ENCODE data around the gene RASGRF2. TPM values are rescaled to one million over a fixed set of nuclear protein-coding genes. Genes with fewer than 3 reads are reported as not detected.
"Not testable (repeated sequence)": the region's sequence is repeated elsewhere in the genome, so short reads cannot be mapped to it uniquely, and the experiment has no call there.

Gene RASGRF2
- total RNA-seq, 1 donor from 2014 or later, result 0.58 TPM

- ATAC-seq (no peak), DNase-seq (ENCODE audit: low spot score) (no peak)
Observed at GRCh38 chr5:81067406-81067805, 107.2 kb downstream of the RASGRF2 start.

- no peak for ATAC-seq
Observed at GRCh38 chr5:81068063-81068462, 107.9 kb downstream of the RASGRF2 start.

GRCh38 chr5:81068635-81069034 is 108.5 kb downstream of the RASGRF2 start:
- ATAC-seq, result no peak
- DNase-seq (ENCODE audit: low spot score), result no peak

More at GRCh38 chr5:81068063-81068462, 107.9 kb downstream of the RASGRF2 start:
- no peak for DNase-seq (ENCODE audit: low spot score)

GRCh38 chr5:81069990-81070389 is 109.8 kb downstream of the RASGRF2 start:
- DNase-seq (ENCODE audit: low spot score), result no peak
- ATAC-seq, result no peak

GRCh38 chr5:81070571-81071255 is 110.5 kb downstream of the RASGRF2 start:
- DNase-seq (ENCODE audit: low spot score), result no peak
- ATAC-seq, result no peak

- DNase-seq (ENCODE audit: low spot score) (no peak), ATAC-seq (no peak)
Observed at GRCh38 chr5:81075041-81075440, 114.9 kb downstream of the RASGRF2 start.

GRCh38 chr5:81077105-81077504 is 116.9 kb downstream of the RASGRF2 start:
- ATAC-seq, result no peak

GRCh38 chr5:81078930-81079329 is 118.8 kb downstream of the RASGRF2 start:
- ATAC-seq (no peak), DNase-seq (ENCODE audit: low spot score) (no peak)

More at GRCh38 chr5:81077105-81077504, 116.9 kb downstream of the RASGRF2 start:
- DNase-seq (ENCODE audit: low spot score), result no peak

- ATAC-seq, result no peak
- no peak for DNase-seq (ENCODE audit: low spot score)
Observed at GRCh38 chr5:81080809-81081460, 120.8 kb downstream of the RASGRF2 start.

GRCh38 chr5:81081461-81081835 is 121.3 kb downstream of the RASGRF2 start:
- no peak for ATAC-seq

GRCh38 chr5:81086881-81087281 is 126.7 kb downstream of the RASGRF2 start:
- ATAC-seq, result no peak
- DNase-seq (ENCODE audit: low spot score), result no peak

More at GRCh38 chr5:81081461-81081835, 121.3 kb downstream of the RASGRF2 start:
- no peak for DNase-seq (ENCODE audit: low spot score)

- ATAC-seq (no peak), DNase-seq (ENCODE audit: low spot score) (no peak)
Observed at GRCh38 chr5:81091199-81091598, 131.0 kb downstream of the RASGRF2 start.

GRCh38 chr5:81093536-81094196 is 133.5 kb downstream of the RASGRF2 start:
- no peak for ATAC-seq
- no peak for DNase-seq (ENCODE audit: low spot score)

GRCh38 chr5:81095835-81096234 is 135.7 kb downstream of the RASGRF2 start:
- DNase-seq (ENCODE audit: low spot score) (no peak), ATAC-seq (no peak)

GRCh38 chr5:81097713-81098112 is 137.6 kb downstream of the RASGRF2 start:
- ATAC-seq (no peak), DNase-seq (ENCODE audit: low spot score) (no peak)

- no peak for ATAC-seq
- DNase-seq (ENCODE audit: low spot score), result no peak
Observed at GRCh38 chr5:81105261-81105877, 145.2 kb downstream of the RASGRF2 start.

GRCh38 chr5:81115261-81115660 is 155.1 kb downstream of the RASGRF2 start:
- no peak for ATAC-seq
- DNase-seq (ENCODE audit: low spot score), result no peak

- ATAC-seq (no peak), DNase-seq (ENCODE audit: low spot score) (no peak)
Observed at GRCh38 chr5:81117566-81117965, 157.4 kb downstream of the RASGRF2 start.

- ATAC-seq (peak; percentile 33), DNase-seq (ENCODE audit: low spot score) (no peak)
Observed at GRCh38 chr5:81121273-81121672, 161.1 kb downstream of the RASGRF2 start.

GRCh38 chr5:81121836-81122630 is 161.9 kb downstream of the RASGRF2 start:
- ATAC-seq, result peak; percentile 16
- no peak for DNase-seq (ENCODE audit: low spot score)

GRCh38 chr5:81124689-81125088 is 164.5 kb downstream of the RASGRF2 start:
- ATAC-seq, result peak; percentile 45

More at GRCh38 chr5:81124689-81125088, 164.5 kb downstream of the RASGRF2 start:
- DNase-seq (ENCODE audit: low spot score), result not testable (repeated sequence)
